Sigmoid colon (tissue), 7 donors: ENCODE measurements around the gene CRACR2A. TPM values are rescaled to one million over a fixed set of nuclear protein-coding genes. Genes with fewer than 3 reads are reported as not detected.

Experiments
- DNase-seq: peaks from one replicate; pipeline ENCODE4 v3.0.0-alpha.2; 2019
- H3K27ac ChIP-seq, 4 donors: fragments of 200-600 bp; sonication (generic); one replicate each; pipeline ENCODE4 v1.5.1; 2016 to 2019; ENCODE audit warnings: mild to moderate bottlenecking in 1 of 4
- H3K27me3 ChIP-seq, 3 donors: fragments of 200-600 bp; sonication (generic); one replicate each; pipeline ENCODE4 v1.5.1; 2019; ENCODE audit warnings: mild to moderate bottlenecking in 1 of 3
- H3K36me3 ChIP-seq, 4 donors: fragments of 200-600 bp; sonication (generic); one replicate each; pipeline ENCODE4 v1.5.1; 2016 to 2019
- H3K4me1 ChIP-seq, 4 donors: fragments of 200-600 bp; sonication (generic); one replicate each; pipeline ENCODE4 v1.5.1; 2017 to 2019
- H3K4me3 ChIP-seq, 4 donors: fragments of 200-600 bp; sonication (generic); one replicate each; pipeline ENCODE4 v1.5.1; 2017 to 2019; ENCODE audit warnings: mild to moderate bottlenecking in 2 of 4, moderate library complexity in 1 of 4
- H3K9me3 ChIP-seq, 4 donors: fragments of 200-600 bp in 3 of 4; sonication (generic) in 3 of 4; one replicate each; pipeline versions ENCODE4 v1.5.1 to v1.6.1; 2013 to 2019
- CTCF ChIP-seq, 4 experiments: fragments of 450-650 bp in 3 of 4; fragments of 200-600 bp in 1 of 4; IDR thresholded peaks; one replicate each; pipeline ENCODE4 v1.5.1; 2016 to 2019; ENCODE audit warnings: antibody characterized with exemption in 4 of 4, mild to moderate bottlenecking in 3 of 4, moderate library complexity in 2 of 4
- EP300 ChIP-seq, 4 donors: sonication (generic); formaldehyde crosslinking; IDR thresholded peaks; one replicate each; pipeline ENCODE4 v1.6.1; 2017; ENCODE audit warnings: antibody characterized with exemption in 4 of 4
- POLR2A ChIP-seq, 2 donors: fragments of 450-650 bp; IDR thresholded peaks; one replicate each; pipeline ENCODE4 v1.6.1; 2016; ENCODE audit warnings: antibody characterized with exemption in 2 of 2, mild to moderate bottlenecking in 2 of 2, moderate library complexity in 2 of 2
- POLR2AphosphoS5 ChIP-seq, 4 donors: sonication (generic); formaldehyde crosslinking; IDR thresholded peaks; one replicate each; pipeline ENCODE4 v1.6.1; 2017; ENCODE audit warnings: antibody characterized with exemption in 4 of 4
- WGBS, 2 donors: extraction: QIAGEN DNeasy Blood & Tissue Kit; methylation state at CpG; one replicate each; pipeline ENCODE4 v1.1.7; 2013; 5-methylcytosine and 5-hydroxymethylcytosine counted together
- intact Hi-C: fragments of 100-400 bp; cut with DNase I; formaldehyde crosslinking; loops from one replicate; pipeline ENCODE4 v1.15.1; 2023
- polyA plus RNA-seq, 3 donors: library from polyadenylated mRNA; stranded (reverse); fragments of 200-250 nt; gene quantifications; one replicate each; pipeline ENCODE4 v1.2.3, GENCODE V29; 2013
- total RNA-seq, 4 donors: library from RNA; depleted of rRNA; stranded (reverse); fragments of >200 nt; gene quantifications; one replicate each; pipeline ENCODE4 v1.1.0, GENCODE V29; 2016
- donor health status: healthy with polysubstance abuse.
- donor health status: Bipolar disorder and iron deficiency.
- donor health status: healthy.

The CRACR2A gene
- total and polyA plus RNA-seq, 7 donors, result 1.1 to 29.6 (median 4.2) TPM

- Histone ChIP-seq H3K4me1 (peaks cover 0 to 21% (median 3%) of the 10 kb centered on the region in 4 donors), H3K27me3 (no peaks in the 10 kb centered on the region), H3K9me3 (no peaks in the 10 kb centered on the region), H3K27ac (no peak overlapping the region), H3K36me3 (no peaks in the 10 kb centered on the region), H3K4me3 (no peak overlapping the region)
- 89 to 94% methylated on average over 2 of the region's 2 CpGs for WGBS, 2 donors
- intact Hi-C loops, result no loop called here
- TF ChIP-seq CTCF (IDR thresholded peaks at IDR 0.05) (no peak), POLR2AphosphoS5 (IDR thresholded peaks at IDR 0.05) (no peak), EP300 (IDR thresholded peaks at IDR 0.05) (no peak), POLR2A (IDR thresholded peaks at IDR 0.05) (no peak)
- DNase-seq, result peak; percentile 53
Measured at GRCh38 chr12:3594966-3595365, 157.9 kb downstream of the CRACR2A start.

- intact Hi-C loops, result no loop called here
Measured at GRCh38 chr12:3593906-3594483, 158.9 kb downstream of the CRACR2A start.

GRCh38 chr12:3592856-3593625, 159.9 kb downstream of the CRACR2A start:
- 90 to 91% methylated on average over 30 of the region's 30 CpGs for WGBS, 2 donors
- intact Hi-C loops, result no loop called here
- Histone ChIP-seq H3K9me3 (no peaks in the 10 kb centered on the region), H3K4me1 (peaks cover 0 to 3% (median 0%) of the 10 kb centered on the region in 4 donors), H3K27ac (no peak overlapping the region), H3K36me3 (no peaks in the 10 kb centered on the region), H3K4me3 (no peak overlapping the region), H3K27me3 (no peaks in the 10 kb centered on the region)
- no peak for TF ChIP-seq CTCF (IDR thresholded peaks at IDR 0.05)
- no peak for TF ChIP-seq EP300 (IDR thresholded peaks at IDR 0.05)
- TF ChIP-seq POLR2AphosphoS5 (IDR thresholded peaks at IDR 0.05), result no peak
- no peak for TF ChIP-seq POLR2A (IDR thresholded peaks at IDR 0.05)
- peak; percentile 29 for DNase-seq

More at GRCh38 chr12:3593906-3594483, 158.9 kb downstream of the CRACR2A start:
- peaks cover 0 to 12% (median under 1%) of the 10 kb centered on the region in 4 donors for H3K4me1 ChIP-seq
- 91 to 94% methylated on average over 9 of the region's 9 CpGs for whole genome bisulfite sequencing, 2 donors
- H3K27me3 ChIP-seq, result no peaks in the 10 kb centered on the region
- H3K36me3 ChIP-seq, result no peaks in the 10 kb centered on the region
- H3K4me3 ChIP-seq, result no peak overlapping the region
- no peaks in the 10 kb centered on the region for H3K9me3 ChIP-seq
- H3K27ac ChIP-seq, result no peak overlapping the region
- TF ChIP-seq EP300 (IDR thresholded peaks at IDR 0.05), result no peak
- TF ChIP-seq CTCF (IDR thresholded peaks at IDR 0.05), result no peak
- TF ChIP-seq POLR2A (IDR thresholded peaks at IDR 0.05), result no peak
- TF ChIP-seq POLR2AphosphoS5 (IDR thresholded peaks at IDR 0.05), result no peak
- peak; percentile 33 for DNase-seq

GRCh38 chr12:3589745-3590144, 163.2 kb downstream of the CRACR2A start:
- Histone ChIP-seq H3K36me3 (no peaks in the 10 kb centered on the region), H3K27me3 (no peaks in the 10 kb centered on the region), H3K4me1 (no peaks in the 10 kb centered on the region), H3K27ac (no peak overlapping the region), H3K9me3 (no peaks in the 10 kb centered on the region), H3K4me3 (no peak overlapping the region)
- intact Hi-C loops, result no loop called here
- peak; percentile 15 for DNase-seq
- no peak for TF ChIP-seq POLR2AphosphoS5 (IDR thresholded peaks at IDR 0.05)
- 85 to 87% methylated on average over 3 of the region's 3 CpGs for WGBS, 2 donors

- WGBS, 2 donors, result 73 to 80% methylated on average over 9 of the region's 9 CpGs
- no peak overlapping the region for H3K4me3 ChIP-seq
- H3K36me3 ChIP-seq, result no peaks in the 10 kb centered on the region
- DNase-seq, result peak; percentile 40
- H3K27ac ChIP-seq, result no peak overlapping the region
- intact Hi-C loops, result no loop called here
- peaks cover 0 to 4% (median 0%) of the 10 kb centered on the region in 4 donors for H3K9me3 ChIP-seq
- TF ChIP-seq EP300 (IDR thresholded peaks at IDR 0.05) (no peak), CTCF (IDR thresholded peaks at IDR 0.05) (no peak), POLR2AphosphoS5 (IDR thresholded peaks at IDR 0.05) (no peak), POLR2A (IDR thresholded peaks at IDR 0.05) (no peak)
- no peaks in the 10 kb centered on the region for H3K4me1 ChIP-seq
- no peaks in the 10 kb centered on the region for H3K27me3 ChIP-seq
Measured at GRCh38 chr12:3587402-3588013, 165.4 kb downstream of the CRACR2A start.
